ENCODE results near the gene KCNH1. TPM values are rescaled to one million over a fixed set of nuclear protein-coding genes. Genes with fewer than 3 reads are reported as not detected.

The KCNH1 gene
- total and polyA plus RNA-seq, 9 donors, result 0.11 to 0.46 TPM; not detected in 7

- Histone ChIP-seq H3K27me3 (no peaks in the 10 kb centered on the region), H3K4me1 (ENCODE audit: insufficient read depth) (no peaks in the 10 kb centered on the region), H3K36me3 (no peaks in the 10 kb centered on the region), H3K27ac (no peak overlapping the region), H3K4me3 (no peak overlapping the region), H3K9me3 (no peaks in the 10 kb centered on the region)
- intact Hi-C loops (cut with DNase I), result no loop called here
- no peak for DNase-seq
- WGBS, 3 donors, result 79 to 83% (median 81%) methylated on average over 2 of the region's 2 CpGs
- TF ChIP-seq EP300 (IDR thresholded peaks at IDR 0.05) (no peak), POLR2A (IDR thresholded peaks at IDR 0.05) (no peak)
- TF ChIP-seq, protein P1, sequence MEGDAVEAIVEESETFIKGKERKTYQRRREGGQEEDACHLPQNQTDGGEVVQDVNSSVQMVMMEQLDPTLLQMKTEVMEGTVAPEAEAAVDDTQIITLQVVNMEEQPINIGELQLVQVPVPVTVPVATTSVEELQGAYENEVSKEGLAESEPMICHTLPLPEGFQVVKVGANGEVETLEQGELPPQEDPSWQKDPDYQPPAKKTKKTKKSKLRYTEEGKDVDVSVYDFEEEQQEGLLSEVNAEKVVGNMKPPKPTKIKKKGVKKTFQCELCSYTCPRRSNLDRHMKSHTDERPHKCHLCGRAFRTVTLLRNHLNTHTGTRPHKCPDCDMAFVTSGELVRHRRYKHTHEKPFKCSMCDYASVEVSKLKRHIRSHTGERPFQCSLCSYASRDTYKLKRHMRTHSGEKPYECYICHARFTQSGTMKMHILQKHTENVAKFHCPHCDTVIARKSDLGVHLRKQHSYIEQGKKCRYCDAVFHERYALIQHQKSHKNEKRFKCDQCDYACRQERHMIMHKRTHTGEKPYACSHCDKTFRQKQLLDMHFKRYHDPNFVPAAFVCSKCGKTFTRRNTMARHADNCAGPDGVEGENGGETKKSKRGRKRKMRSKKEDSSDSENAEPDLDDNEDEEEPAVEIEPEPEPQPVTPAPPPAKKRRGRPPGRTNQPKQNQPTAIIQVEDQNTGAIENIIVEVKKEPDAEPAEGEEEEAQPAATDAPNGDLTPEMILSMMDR (IDR thresholded peaks at IDR 0.05), result no peak
Observed at GRCh38 chr1:210709701-210710100, 424.2 kb downstream of the KCNH1 start.

GRCh38 chr1:210707300-210708240 is 426.4 kb downstream of the KCNH1 start:
- H3K4me3 ChIP-seq, result no peak overlapping the region
- intact Hi-C loops (cut with DNase I), result no loop called here
- H3K36me3 ChIP-seq, result no peaks in the 10 kb centered on the region
- no peaks in the 10 kb centered on the region for H3K4me1 ChIP-seq (ENCODE audit: insufficient read depth)
- DNase-seq, result no peak
- TF ChIP-seq, protein P1 (IDR thresholded peaks at IDR 0.05), result no peak
- TF ChIP-seq EP300 (IDR thresholded peaks at IDR 0.05), result no peak
- TF ChIP-seq POLR2A (IDR thresholded peaks at IDR 0.05), result no peak
- no peak overlapping the region for H3K27ac ChIP-seq
- no peaks in the 10 kb centered on the region for H3K27me3 ChIP-seq
- no peaks in the 10 kb centered on the region for H3K9me3 ChIP-seq
- 27 to 35% (median 34%) methylated on average over 7 of the region's 7 CpGs for WGBS, 3 donors

DNA sequence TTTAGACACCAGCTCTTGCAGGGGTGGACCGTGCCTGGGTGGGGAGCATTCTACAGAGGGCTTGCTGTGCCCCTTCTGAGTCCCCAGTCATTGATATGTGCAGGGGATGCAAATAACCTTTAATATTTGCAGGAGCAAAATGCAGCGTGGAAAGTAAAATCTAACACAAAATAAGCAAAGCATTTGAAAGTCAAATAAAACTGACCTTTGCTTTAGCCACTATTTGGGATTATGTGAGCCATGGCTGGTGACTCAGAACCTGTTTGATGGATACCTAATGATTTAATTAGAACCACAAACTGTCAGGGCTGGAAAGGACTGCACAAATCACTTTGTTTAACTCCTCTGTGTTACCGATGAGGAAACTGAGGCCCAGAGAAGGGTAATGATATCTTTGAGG is 427.7 kb downstream of the KCNH1 start:
- Histone ChIP-seq H3K4me1 (ENCODE audit: insufficient read depth) (no peaks in the 10 kb centered on the region), H3K4me3 (no peak overlapping the region), H3K27me3 (no peaks in the 10 kb centered on the region), H3K9me3 (no peaks in the 10 kb centered on the region), H3K27ac (no peak overlapping the region), H3K36me3 (no peaks in the 10 kb centered on the region)
- WGBS, 3 donors, result 69 to 84% (median 76%) methylated on average over 3 of the region's 3 CpGs
- TF ChIP-seq, protein P1 (IDR thresholded peaks at IDR 0.05), result no peak
- TF ChIP-seq POLR2A (IDR thresholded peaks at IDR 0.05), result no peak
- no peak for TF ChIP-seq EP300 (IDR thresholded peaks at IDR 0.05)
- DNase-seq, result no peak
- intact Hi-C loops (cut with DNase I), result no loop called here

DNA sequence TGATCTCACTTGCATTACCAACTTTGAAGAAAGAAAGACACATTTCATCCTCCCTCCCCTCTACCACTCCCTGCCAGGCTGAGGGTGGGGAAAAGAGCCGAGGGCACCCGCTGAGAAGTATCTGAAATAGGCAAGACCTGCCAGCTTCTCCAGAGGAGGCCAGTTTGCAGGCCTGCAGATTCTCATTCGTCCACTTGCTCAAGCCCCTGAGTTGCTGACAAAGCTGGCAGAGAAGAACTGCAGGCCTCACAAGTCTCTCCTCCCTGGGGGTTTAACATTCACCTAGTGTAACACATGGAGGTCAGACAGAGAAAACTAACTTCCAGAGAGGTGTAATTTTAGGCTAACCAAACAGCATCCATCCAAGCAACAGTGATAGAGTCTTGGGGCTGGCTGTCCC is 428.9 kb downstream of the KCNH1 start:
- Histone ChIP-seq H3K27ac (no peak overlapping the region), H3K9me3 (no peaks in the 10 kb centered on the region), H3K4me3 (no peak overlapping the region), H3K27me3 (no peaks in the 10 kb centered on the region), H3K36me3 (no peaks in the 10 kb centered on the region), H3K4me1 (ENCODE audit: insufficient read depth) (no peaks in the 10 kb centered on the region)
- DNase-seq, result no peak
- 85 to 92% (median 92%) methylated on average over 3 of the region's 3 CpGs for WGBS, 3 donors
- TF ChIP-seq EP300 (IDR thresholded peaks at IDR 0.05) (no peak), POLR2A (IDR thresholded peaks at IDR 0.05) (no peak)
- TF ChIP-seq, protein P1 (IDR thresholded peaks at IDR 0.05), result no peak
- intact Hi-C loops (cut with DNase I), result no loop called here
